IMR-90 (cell line): ENCODE data around the gene CCNI. TPM values are rescaled to one million over a fixed set of nuclear protein-coding genes. Genes with fewer than 3 reads are reported as not detected.

ENCODE experiments used
- ATAC-seq: fragments of 200-7000 bp; cut with Tn5 transposase; 2 replicates; pipeline ENCODE4 v1.9.1; 2020; ENCODE audit warnings: low read depth, mild to moderate bottlenecking, moderate library complexity
- BruUV-seq: library from RNA; stranded (reverse); fragments of 400-500 nt; replicated peaks from 2 replicates; lab custom pipeline; 2021; lab: Mats Ljungman, UMichigan
- CTCF ChIA-PET: fragments of 300-600 bp; formaldehyde crosslinking; extraction: SDS; loops from one replicate; lab custom pipeline; 2021; ENCODE audit warnings: antibody characterized with exemption; lab: Yijun Ruan, JAX
- POLR2A ChIA-PET: fragments of 300-600 bp; sonication (Branson Sonifier 250); formaldehyde crosslinking; loops from one replicate; lab custom pipeline; 2022; ENCODE audit warnings: antibody characterized with exemption; ENCODE audit not compliant: unreplicated experiment; lab: Charles Lee
- DNase-seq: peaks from one replicate; pipeline ENCODE4 v3.0.0; 2013
- H2AFZ ChIP-seq: replicated peaks from 2 replicates; pipeline ENCODE3; 2013; ENCODE audit warnings: low read length, mild to moderate bottlenecking; ENCODE audit not compliant: poor library complexity
- H2AK5ac ChIP-seq: 2 replicates; pipeline ENCODE4 v1.6.1; 2013; ENCODE audit warnings: low read depth, low read length, inconsistent platforms
- H2AK9ac ChIP-seq: replicated peaks from 2 replicates; pipeline ENCODE3; 2013; ENCODE audit warnings: mild to moderate bottlenecking, low read depth, low read length, moderate library complexity; ENCODE audit not compliant: poor library complexity
- H2BK120ac ChIP-seq: 2 replicates; pipeline ENCODE4 v1.6.1; 2013; ENCODE audit warnings: low read depth, low read length, inconsistent platforms
- H2BK15ac ChIP-seq: 3 replicates; pipeline ENCODE4 v1.6.1; 2013; ENCODE audit warnings: low read depth, low read length, inconsistent platforms
- H2BK20ac ChIP-seq: 2 replicates; pipeline ENCODE4 v1.6.1; 2013; ENCODE audit warnings: low read depth, mild to moderate bottlenecking, inconsistent platforms, low read length, moderate library complexity
- H2BK5ac ChIP-seq: 2 replicates; pipeline ENCODE4 v1.6.1; 2013; ENCODE audit warnings: mild to moderate bottlenecking, low read depth, low read length, inconsistent platforms; ENCODE audit not compliant: poor library complexity, severe bottlenecking
- H3K14ac ChIP-seq: replicated peaks from 2 replicates; pipeline ENCODE4 v1.6.1; 2013; ENCODE audit warnings: low read depth, low read length, inconsistent platforms
- H3K18ac ChIP-seq: 2 replicates; pipeline ENCODE4 v1.6.1; 2013; ENCODE audit warnings: low read depth, low read length, control low read depth
- H3K23ac ChIP-seq: 2 replicates; pipeline ENCODE4 v1.6.1; 2013; ENCODE audit warnings: low read depth, low read length, inconsistent platforms
- H3K27ac ChIP-seq: 2 replicates; pipeline ENCODE4 v1.5.1; 2013; ENCODE audit warnings: mild to moderate bottlenecking, control low read depth, low read length; ENCODE audit not compliant: insufficient read depth
- H3K27me3 ChIP-seq: 2 replicates; pipeline ENCODE4 v1.6.1; 2013; ENCODE audit warnings: low read length; ENCODE audit not compliant: control insufficient read depth, insufficient read depth
- H3K36me3 ChIP-seq: 2 replicates; pipeline ENCODE4 v1.6.1; 2013; ENCODE audit warnings: low read length, mixed read lengths; ENCODE audit not compliant: control insufficient read depth, insufficient read depth
- H3K4ac ChIP-seq: 2 replicates; pipeline ENCODE4 v1.6.1; 2013; ENCODE audit warnings: low read depth, low read length, inconsistent platforms
- H3K4me1 ChIP-seq: 2 replicates; pipeline ENCODE4 v1.6.1; 2013; ENCODE audit warnings: low read length, mixed read lengths; ENCODE audit not compliant: control insufficient read depth, insufficient read depth
- H3K4me2 ChIP-seq: 2 replicates; pipeline ENCODE4 v1.6.1; 2013; ENCODE audit warnings: low read depth, mild to moderate bottlenecking, control low read depth, low read length, moderate library complexity
- H3K4me3 ChIP-seq: 2 replicates; pipeline ENCODE4 v1.5.1; 2013; ENCODE audit warnings: low read depth, mild to moderate bottlenecking, control low read depth, low read length, moderate library complexity; ENCODE audit not compliant: insufficient read depth
- H3K56ac ChIP-seq: 2 replicates; pipeline ENCODE4 v1.6.1; 2013; ENCODE audit warnings: low read length, inconsistent platforms; ENCODE audit not compliant: insufficient read depth; ENCODE audit errors: extremely low read depth
- H3K79me1 ChIP-seq, 2 experiments: 2 replicates each; pipeline ENCODE4 v1.6.1; 2013; ENCODE audit warnings: low read length in 2 of 2, inconsistent platforms in 1 of 2, low read depth in 1 of 2
- H3K9ac ChIP-seq: 2 replicates; pipeline ENCODE4 v1.6.1; 2013; ENCODE audit warnings: low read depth, low read length, control low read depth
- H3K9me1 ChIP-seq: 2 replicates; pipeline ENCODE4 v1.6.1; 2013; ENCODE audit warnings: low read length, inconsistent platforms; ENCODE audit not compliant: insufficient read depth
- H3K9me3 ChIP-seq: 2 replicates; pipeline ENCODE4 v1.6.1; 2013; ENCODE audit warnings: low read length; ENCODE audit not compliant: control insufficient read depth, insufficient read depth
- H4K20me1 ChIP-seq: 2 replicates; pipeline ENCODE4 v1.6.1; 2013; ENCODE audit warnings: low read length, inconsistent platforms; ENCODE audit not compliant: insufficient read depth
- H4K5ac ChIP-seq: 2 replicates; pipeline ENCODE4 v1.6.1; 2013; ENCODE audit warnings: mild to moderate bottlenecking, low read depth, low read length, control low read depth
- H4K8ac ChIP-seq, 2 experiments: 2 replicates each; pipeline ENCODE4 v1.6.1; 2013; ENCODE audit warnings: low read depth in 2 of 2, low read length in 2 of 2, control low read depth in 1 of 2, inconsistent platforms in 1 of 2
- H4K91ac ChIP-seq: 2 replicates; pipeline ENCODE4 v1.6.1; 2013; ENCODE audit warnings: low read depth, low read length, inconsistent platforms; ENCODE audit not compliant: insufficient read depth
- CEBPB ChIP-seq: IDR thresholded peaks from 2 replicates; pipeline ENCODE4 v1.6.1; 2012; ENCODE audit warnings: low read depth, low read length, improper control_type of control experiment
- FOS ChIP-seq: fragments of 150-350 bp; IDR thresholded peaks from 2 replicates; pipeline ENCODE4 v1.6.1; 2016; ENCODE audit warnings: low read depth, low read length
- MXI1 ChIP-seq: IDR thresholded peaks from 2 replicates; pipeline ENCODE4 v1.6.1; 2012; ENCODE audit warnings: low read depth, mild to moderate bottlenecking, low read length, moderate library complexity, borderline replicate concordance
- POLR2A ChIP-seq: IDR thresholded peaks from 2 replicates; pipeline ENCODE4 v1.6.1; 2012; ENCODE audit warnings: mild to moderate bottlenecking, low read depth, low read length
- RAD21 ChIP-seq: IDR thresholded peaks from 2 replicates; pipeline ENCODE4 v1.6.1; 2012; ENCODE audit warnings: low read length, improper control_type of control experiment
- RFX5 ChIP-seq: IDR thresholded peaks from 2 replicates; pipeline ENCODE4 v1.8.0; 2012; ENCODE audit warnings: low read depth, mild to moderate bottlenecking, low read length, moderate library complexity
- SMC3 ChIP-seq: fragments of 150-350 bp; IDR thresholded peaks from 2 replicates; pipeline ENCODE4 v1.6.1; 2016; ENCODE audit warnings: low read depth, mild to moderate bottlenecking, antibody characterized with exemption, low read length, moderate library complexity
- WGBS, 2 experiments: methylation state at CpG; one replicate each; pipeline versions ENCODE4 v1.1.5 to v1.1.7; 2013; ENCODE audit warnings: missing lambda C conversion rate in 2 of 2; ENCODE audit not compliant: insufficient read length in 1 of 2; ENCODE audit errors: extremely low coverage in 2 of 2; 5-methylcytosine and 5-hydroxymethylcytosine counted together
- dilution Hi-C: fragments of 300-500 bp; cut with HindIII; formaldehyde crosslinking; loops from one replicate; pipeline ENCODE4 v1.14.3; 2018; ENCODE audit warnings: low sequenced_read_pairs; ENCODE audit not compliant: unreplicated experiment
- in situ Hi-C: fragments of 300-500 bp; cut with MboI; formaldehyde crosslinking; loops from 3 replicates; pipeline ENCODE4 v1.14.3; 2019; ENCODE audit warnings: low sequenced_read_pairs, inconsistent platforms, mixed read lengths
- intact Hi-C: fragments of 100-400 bp; cut with micrococcal nuclease; formaldehyde crosslinking; loops from 2 replicates; pipeline ENCODE4 v1.10.0; 2022
- polyA plus RNA-seq, 3 experiments: library from polyadenylated mRNA; depleted of rRNA; stranded (reverse); fragments of >200 nt; gene quantifications; 2 replicates each; pipeline ENCODE4 v1.2.3, GENCODE V29; 2012; ENCODE audit warnings: low replicate concordance in 1 of 3
- total RNA-seq: library from RNA; depleted of rRNA; stranded (reverse); fragments of >200 nt; gene quantifications from 2 replicates; pipeline ENCODE4 v1.2.3, GENCODE V29; 2012
- TF ChIP-seq, protein P1 (sequence below): conservative IDR thresholded peaks from 2 replicates; pipeline ENCODE4 v1.5.1; 2012; ENCODE audit warnings: mild to moderate bottlenecking, low read depth, low read length, improper control_type of control experiment
- TF ChIP-seq, protein P2 (sequence below): fragments of 150-350 bp; IDR thresholded peaks from 2 replicates; pipeline ENCODE4 v1.6.1; 2017; ENCODE audit warnings: mild to moderate bottlenecking, antibody characterized with exemption, low read length, low read depth

The CCNI gene
- total and polyA plus RNA-seq, 2 of the 4 experiments (the other 2 are of a cell fraction), result 70.1 to 100 TPM

DNA sequence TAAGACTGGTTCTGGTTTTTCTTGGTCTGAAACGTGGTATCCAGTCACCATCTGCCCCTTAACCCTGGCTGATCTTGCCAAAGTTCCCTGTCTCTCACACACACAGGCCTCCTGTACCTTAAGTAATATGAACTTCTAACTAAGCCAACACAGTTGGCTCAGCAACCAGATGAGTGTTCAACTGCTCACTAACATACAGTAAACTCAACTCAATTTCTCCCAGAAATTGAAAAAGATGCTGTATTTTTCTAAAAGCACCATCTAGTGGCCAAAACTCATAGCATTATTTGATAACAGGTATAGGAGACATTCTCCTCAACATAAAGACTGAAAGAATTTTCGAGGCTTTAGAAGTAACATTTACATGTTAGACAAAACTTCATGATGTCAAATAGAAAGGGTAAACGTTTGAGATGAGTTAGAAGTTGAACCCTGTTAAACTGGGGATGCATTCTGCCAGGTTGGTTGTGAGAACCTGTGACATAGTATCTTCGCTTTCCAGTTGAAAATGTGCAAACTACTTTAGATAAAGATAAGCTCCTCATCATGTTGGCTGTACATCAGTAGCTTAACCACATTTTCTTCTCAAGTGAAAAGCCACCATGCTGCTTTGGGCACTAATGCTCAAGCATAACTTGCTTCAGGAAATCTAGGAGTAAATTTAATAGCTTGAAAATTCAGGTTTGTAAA, 31.2 kb downstream of the CCNI start:
- H3K4me2 ChIP-seq, result peak overlapping the region; percentile 1; the same call in 1 of the 2 replicates
- dilution Hi-C loops, result no loop called here
- POLR2A ChIA-PET, result no interaction called here

More for the DNA sequence above, 31.2 kb downstream of the CCNI start:
- Histone ChIP-seq H2BK20ac (0 out of 2 replicates have a peak overlapping the region, but pooled peaks have one; percentile 32), H2BK5ac (peak overlapping the region; percentile 72), H4K91ac (peak overlapping the region; percentile 66; the same call in 1 of the 2 replicates), H3K23ac (peak overlapping the region; percentile 74), H3K18ac (peak overlapping the region; percentile 55; the same call in 1 of the 2 replicates), H2AK5ac (peak overlapping the region; percentile 14; the same call in 1 of the 2 replicates), H4K5ac (peak overlapping the region; percentile 27; the same call in 1 of the 2 replicates), H3K4ac (peak overlapping the region; percentile 76; the same call in 1 of the 2 replicates), H2BK120ac (peak overlapping the region; percentile 20), H3K9me1 (0 out of 2 replicates have a peak, but pooled peaks cover 9% of the 10 kb centered on the region), H3K36me3 (peaks cover 15% of the 10 kb centered on the region), H3K14ac (0 out of 2 replicates have a peak overlapping the region, but pooled peaks have one; percentile 38), H4K20me1 (peaks cover 7% of the 10 kb centered on the region; the same call in 1 of the 2 replicates), H3K9me3 (no peaks in the 10 kb centered on the region), H3K27ac (peak overlapping the region; percentile 12; the same call in 1 of the 2 replicates), H3K27me3 (no peaks in the 10 kb centered on the region), H3K56ac (no peak overlapping the region), H2AK9ac (no peak overlapping the region), H3K4me1 (peaks cover 10% of the 10 kb centered on the region), H2BK15ac (0 out of 3 replicates have a peak overlapping the region, but pooled peaks have one; percentile 46), H4K8ac (peak overlapping the region in 1 of 2 experiments; percentile 64; a peak in 2 of 4 replicates), H2AFZ (no peak overlapping the region), H3K4me3 (no peak overlapping the region), H3K9ac (no peak overlapping the region), H3K79me1 (peaks cover 15 to 57% of the 10 kb centered on the region in 2 experiments)
- BruUV-seq, result no TSS peak
- WGBS, 2 experiments, result no CpG with 5 or more reads among the region's 4 CpGs
- peak; percentile 80 for DNase-seq
- CTCF ChIA-PET, result interaction anchor here (0.9 to 1.1 kb wide), 2 partner anchors 44 to 159 kb away, joined by 3 read pairs; no protein-coding TSS in a partner anchor
- ATAC-seq, result peak; percentile 36; the same call in 1 of the 2 replicates
- intact Hi-C loops, result loop anchor here (1.0 to 10.0 kb wide), 3 partner anchors 94 to 610 kb away; partner anchors contain the start of gene SHROOM3
- no peak for TF ChIP-seq MXI1
- no peak for TF ChIP-seq POLR2A
- TF ChIP-seq RFX5, result no peak
- no peak for TF ChIP-seq CEBPB
- TF ChIP-seq, protein P1, sequence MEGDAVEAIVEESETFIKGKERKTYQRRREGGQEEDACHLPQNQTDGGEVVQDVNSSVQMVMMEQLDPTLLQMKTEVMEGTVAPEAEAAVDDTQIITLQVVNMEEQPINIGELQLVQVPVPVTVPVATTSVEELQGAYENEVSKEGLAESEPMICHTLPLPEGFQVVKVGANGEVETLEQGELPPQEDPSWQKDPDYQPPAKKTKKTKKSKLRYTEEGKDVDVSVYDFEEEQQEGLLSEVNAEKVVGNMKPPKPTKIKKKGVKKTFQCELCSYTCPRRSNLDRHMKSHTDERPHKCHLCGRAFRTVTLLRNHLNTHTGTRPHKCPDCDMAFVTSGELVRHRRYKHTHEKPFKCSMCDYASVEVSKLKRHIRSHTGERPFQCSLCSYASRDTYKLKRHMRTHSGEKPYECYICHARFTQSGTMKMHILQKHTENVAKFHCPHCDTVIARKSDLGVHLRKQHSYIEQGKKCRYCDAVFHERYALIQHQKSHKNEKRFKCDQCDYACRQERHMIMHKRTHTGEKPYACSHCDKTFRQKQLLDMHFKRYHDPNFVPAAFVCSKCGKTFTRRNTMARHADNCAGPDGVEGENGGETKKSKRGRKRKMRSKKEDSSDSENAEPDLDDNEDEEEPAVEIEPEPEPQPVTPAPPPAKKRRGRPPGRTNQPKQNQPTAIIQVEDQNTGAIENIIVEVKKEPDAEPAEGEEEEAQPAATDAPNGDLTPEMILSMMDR, result peak; percentile 64
- no peak for TF ChIP-seq FOS
- TF ChIP-seq, protein P2, sequence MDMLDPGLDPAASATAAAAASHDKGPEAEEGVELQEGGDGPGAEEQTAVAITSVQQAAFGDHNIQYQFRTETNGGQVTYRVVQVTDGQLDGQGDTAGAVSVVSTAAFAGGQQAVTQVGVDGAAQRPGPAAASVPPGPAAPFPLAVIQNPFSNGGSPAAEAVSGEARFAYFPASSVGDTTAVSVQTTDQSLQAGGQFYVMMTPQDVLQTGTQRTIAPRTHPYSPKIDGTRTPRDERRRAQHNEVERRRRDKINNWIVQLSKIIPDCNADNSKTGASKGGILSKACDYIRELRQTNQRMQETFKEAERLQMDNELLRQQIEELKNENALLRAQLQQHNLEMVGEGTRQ, result no peak
- peak; percentile 40 for TF ChIP-seq RAD21
- TF ChIP-seq SMC3, result peak; percentile 50; the same call in 1 of the 2 replicates
- in situ Hi-C loops, result loop anchor here (10.0 kb wide), 1 partner anchor 610 kb away; the partner anchor contains the start of gene SHROOM3
